HG03280 (cell line): ENCODE results near the gene USP17L17.
"Not testable (repeated sequence)": the region's sequence is repeated elsewhere in the genome, so short reads cannot be mapped to it uniquely, and the experiment has no call there.

ENCODE experiments used
- ATAC-seq: cut with Tn5 transposase; IDR thresholded peaks from one replicate; pipeline ENCODE4 v1.9.1; 2021; ENCODE audit warnings: mild to moderate bottlenecking, moderate library complexity; ENCODE audit not compliant: unreplicated experiment

The USP17L17 gene

GRCh38 chr4:9243579-9243978 lies at the start of gene USP17L17:
USP17L17 (plus strand) TSS chr4:9243879; CDS start chr4:9243879, 0 bp downstream.
- not testable (repeated sequence) for ATAC-seq

GRCh38 chr4:9210357-9210756 lies 33.3 kb upstream of the USP17L17 start, which contains the start of gene USP17L10:
USP17L10 (plus strand) TSS chr4:9210657; CDS start chr4:9210657, 0 bp downstream.
- not testable (repeated sequence) for ATAC-seq

- not testable (repeated sequence) for ATAC-seq
Measured at GRCh38 chr4:9214701-9215100, 29.0 kb upstream of the USP17L17 start.

GRCh38 chr4:9215105-9215504 lies 28.6 kb upstream of the USP17L17 start, which contains the start of gene USP17L11:
USP17L11 (plus strand) TSS chr4:9215405; CDS start chr4:9215405, 0 bp downstream.
- not testable (repeated sequence) for ATAC-seq

- not testable (repeated sequence) for ATAC-seq
Measured at GRCh38 chr4:9219852-9220251, 23.8 kb upstream of the USP17L17 start, which contains the start of gene USP17L12. USP17L12 (plus strand) TSS chr4:9220152; CDS start chr4:9220152, 0 bp downstream.

GRCh38 chr4:9224596-9224995 lies 19.1 kb upstream of the USP17L17 start, which contains the start of gene USP17L13:
USP17L13 (plus strand) TSS chr4:9224896; CDS start chr4:9224896, 0 bp downstream.
- not testable (repeated sequence) for ATAC-seq

- not testable (repeated sequence) for ATAC-seq
Measured at GRCh38 chr4:9230249-9230648, 13.4 kb upstream of the USP17L17 start.

GRCh38 chr4:9234085-9234484 lies 9.6 kb upstream of the USP17L17 start, which contains the start of gene USP17L15:
USP17L15 (plus strand) TSS chr4:9234385; CDS start chr4:9234385, 0 bp downstream.
- not testable (repeated sequence) for ATAC-seq

GRCh38 chr4:9238461-9238860 lies 5.2 kb upstream of the USP17L17 start:
- ATAC-seq = not testable (repeated sequence)

- not testable (repeated sequence) for ATAC-seq
Measured at GRCh38 chr4:9247953-9248680, 4.4 kb downstream of the USP17L17 start, which contains the start of gene USP17L18. USP17L18 (plus strand) TSS chr4:9248630; CDS start chr4:9248630, 0 bp downstream.

- ATAC-seq = not testable (repeated sequence)
Measured at GRCh38 chr4:9253078-9253477, 9.4 kb downstream of the USP17L17 start, which contains the start of gene USP17L19. USP17L19 (plus strand) TSS chr4:9253378; CDS start chr4:9253378, 0 bp downstream.

GRCh38 chr4:9257824-9258223 lies 14.1 kb downstream of the USP17L17 start, which contains the start of gene USP17L20:
USP17L20 (plus strand) TSS chr4:9258124; CDS start chr4:9258124, 0 bp downstream.
- not testable (repeated sequence) for ATAC-seq

GRCh38 chr4:9262572-9262971 lies 18.9 kb downstream of the USP17L17 start, which contains the start of gene USP17L21:
USP17L21 (plus strand) TSS chr4:9262872; CDS start chr4:9262872, 0 bp downstream.
- ATAC-seq = not testable (repeated sequence)

- not testable (repeated sequence) for ATAC-seq
Measured at GRCh38 chr4:9267319-9267718, 23.6 kb downstream of the USP17L17 start, which contains the start of gene USP17L22. USP17L22 (plus strand) TSS chr4:9267619; CDS start chr4:9267619, 0 bp downstream.

- ATAC-seq = not testable (repeated sequence)
Measured at GRCh38 chr4:9271719-9272118, 28.0 kb downstream of the USP17L17 start.
